SK-N-SH treated with all-trans-retinoic acid at 6 μM for 48 hours (cell line): ENCODE data around the gene CHL1.

Experiments
- BACH2 ChIP-seq: fragments of 250-450 bp; sonication (Bioruptor Pico); IDR thresholded peaks from 2 replicates; pipeline ENCODE4 v1.9.0; 2021; ENCODE audit warnings: mild to moderate bottlenecking, borderline replicate concordance
- CREB5 ChIP-seq: fragments of 250-450 bp; sonication (Bioruptor Pico); IDR thresholded peaks from 2 replicates; pipeline ENCODE4 v1.5.1; 2020; ENCODE audit warnings: low read depth, mild to moderate bottlenecking, moderate library complexity
- CSDC2 ChIP-seq: fragments of 250-450 bp; sonication (Bioruptor Pico); IDR thresholded peaks from 2 replicates; pipeline ENCODE4 v1.5.0; 2020; ENCODE audit warnings: mild to moderate bottlenecking, moderate library complexity
- ISL1 ChIP-seq: fragments of 250-450 bp; sonication (Bioruptor Pico); IDR thresholded peaks from 2 replicates; pipeline ENCODE4 v2.1.2; 2022; ENCODE audit warnings: mild to moderate bottlenecking, moderate library complexity
- OSR1 ChIP-seq: fragments of 250-450 bp; sonication (Bioruptor Pico); IDR thresholded peaks from 2 replicates; pipeline ENCODE4 v1.8.0; 2022; ENCODE audit warnings: moderate library complexity, mild to moderate bottlenecking, inconsistent platforms
- PATZ1 ChIP-seq: fragments of 250-450 bp; sonication (Bioruptor Pico); IDR thresholded peaks from 2 replicates; pipeline ENCODE4 v1.8.0; 2020; ENCODE audit warnings: mild to moderate bottlenecking, moderate library complexity, borderline replicate concordance
- PPARA ChIP-seq: fragments of 250-450 bp; sonication (Bioruptor Pico); IDR thresholded peaks from 2 replicates; pipeline ENCODE4 v1.5.0; 2020; ENCODE audit warnings: mild to moderate bottlenecking, borderline replicate concordance
- ZC3H10 ChIP-seq: fragments of 250-450 bp; sonication (Bioruptor Pico); IDR thresholded peaks from 2 replicates; pipeline ENCODE4 v1.5.1; 2021; ENCODE audit warnings: mild to moderate bottlenecking, moderate library complexity
- ZNF70 ChIP-seq: fragments of 450-650 bp; formaldehyde crosslinking; IDR thresholded peaks from 2 replicates; pipeline ENCODE4 v1.5.0; 2020; ENCODE audit warnings: mild to moderate bottlenecking, moderate library complexity
- ZNF8 ChIP-seq: fragments of 450-650 bp; formaldehyde crosslinking; IDR thresholded peaks from 2 replicates; pipeline ENCODE4 v1.5.0; 2020; ENCODE audit warnings: mild to moderate bottlenecking, moderate library complexity

GRCh38 chr3:403826-404225 lies 207.3 kb downstream of the CHL1 start:
- TF ChIP-seq ZNF70 (CRISPR knock-in tag) (no peak), BACH2 (CRISPR knock-in tag) (no peak), PATZ1 (CRISPR knock-in tag) (no peak), ZNF8 (CRISPR knock-in tag) (no peak), ZC3H10 (no peak), CREB5 (no peak), OSR1 (CRISPR knock-in tag) (no peak), PPARA (no peak), ISL1 (CRISPR knock-in tag) (no peak), CSDC2 (CRISPR knock-in tag) (no peak)
